ENCODE measurements around the gene MARS1.
"Not testable (repeated sequence)": the region's sequence is repeated elsewhere in the genome, so short reads cannot be mapped to it uniquely, and the experiment has no call there.

The MARS1 gene

DNA sequence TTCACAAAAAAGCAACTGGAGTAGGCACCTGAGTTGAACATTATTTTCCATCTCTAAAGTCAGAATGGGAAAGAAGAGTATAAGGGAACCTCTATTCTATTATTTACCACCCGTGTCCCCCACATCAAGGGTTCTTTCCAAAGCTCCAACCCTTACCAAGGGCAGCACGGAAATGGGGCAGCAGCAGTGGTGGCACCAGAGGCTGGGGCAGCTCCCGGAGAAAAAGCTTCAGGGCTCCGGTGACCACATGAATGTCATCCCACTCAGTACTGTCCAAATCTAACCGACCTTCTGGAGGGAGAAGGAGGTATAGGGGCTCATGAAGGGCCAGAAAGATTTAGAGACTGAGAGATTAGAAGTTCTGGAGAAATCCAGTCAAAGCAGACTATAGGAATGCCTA is 14.0 kb upstream of the MARS1 start:
- DNase-seq, result no peak

DNA sequence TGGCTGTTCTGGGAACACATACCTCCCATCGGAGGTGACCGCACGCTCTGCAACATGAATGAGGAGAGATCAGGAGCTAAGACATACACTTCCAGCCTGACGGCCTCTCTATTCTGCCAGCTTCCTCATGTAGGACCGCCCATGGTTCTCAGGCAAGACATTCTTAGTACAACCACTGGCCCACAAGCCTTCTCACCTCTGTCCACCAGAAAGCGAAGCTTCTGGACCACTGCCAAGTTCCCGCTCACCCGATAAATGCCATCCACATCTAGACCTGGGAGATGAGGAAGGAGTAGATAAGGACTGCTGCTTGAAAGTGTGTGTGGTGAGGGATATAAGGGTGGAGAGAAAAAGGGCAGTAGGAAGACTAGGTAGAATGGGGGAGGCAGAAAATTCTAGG is 13.4 kb upstream of the MARS1 start:
- no peak for DNase-seq

DNA sequence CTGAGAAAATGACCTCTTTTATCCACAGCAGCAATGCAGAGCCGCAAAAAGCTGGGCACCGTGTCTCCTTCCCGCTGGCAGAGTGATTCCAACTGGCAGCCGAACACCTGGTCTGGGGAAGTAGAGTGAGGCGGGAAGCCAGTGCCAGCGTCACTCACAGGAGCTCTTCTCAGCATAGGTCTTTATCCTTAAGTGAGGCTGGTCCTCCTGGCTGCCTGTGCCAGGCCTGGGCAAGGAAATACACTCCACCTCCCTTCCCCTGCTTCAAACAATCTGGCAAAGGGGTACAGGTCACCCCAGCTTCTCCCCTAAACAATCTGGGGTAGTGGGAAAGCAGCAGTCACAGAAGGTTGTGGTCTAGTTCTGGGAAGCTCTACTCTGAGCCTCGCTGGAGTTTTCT is 13.0 kb upstream of the MARS1 start:
- no peak for DNase-seq

DNA sequence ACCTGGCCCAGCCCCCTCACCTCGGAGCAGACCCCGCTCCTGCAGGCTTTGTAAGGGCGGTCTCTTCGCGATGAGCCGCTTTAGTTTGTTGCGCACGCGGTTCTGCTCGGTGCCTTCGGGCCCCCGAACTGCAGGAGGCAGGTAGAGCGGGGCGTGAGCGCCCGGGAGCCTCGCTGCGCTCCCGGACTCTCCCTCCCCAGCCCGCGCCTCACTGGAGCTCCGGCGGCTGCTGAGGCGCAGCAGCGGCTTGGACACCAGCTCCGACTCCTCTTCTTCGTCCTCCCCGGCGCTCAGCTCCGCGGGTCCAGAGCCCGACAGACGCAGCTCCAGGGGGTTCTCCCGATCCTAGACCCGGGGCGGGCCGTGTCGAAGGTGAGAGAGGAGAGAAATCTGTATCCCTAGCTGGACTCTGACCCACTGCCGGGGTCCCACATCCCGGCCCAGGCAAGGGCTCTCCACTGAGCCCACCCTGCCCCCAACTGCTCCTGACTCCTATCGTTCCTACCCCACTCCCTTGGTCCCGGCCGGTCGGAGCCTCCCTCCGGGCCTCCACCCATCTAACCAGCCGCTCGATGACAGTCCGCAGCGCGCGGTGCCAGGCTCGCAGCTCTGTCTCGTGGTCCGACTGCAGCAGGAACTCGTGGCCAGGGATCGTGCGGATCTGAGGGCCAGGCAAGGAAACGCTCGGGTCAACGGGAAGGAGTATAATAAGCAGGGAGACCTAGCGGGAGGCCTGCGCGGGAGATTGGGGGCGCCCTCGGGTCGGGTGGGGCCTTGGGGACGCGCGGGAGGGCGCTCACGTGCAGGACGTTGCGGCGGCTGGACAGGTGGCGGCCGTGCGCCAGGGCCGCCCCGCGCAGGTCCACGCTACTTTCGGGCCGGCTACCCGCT is 12.4 kb upstream of the MARS1 start:
- no peak for DNase-seq

DNA sequence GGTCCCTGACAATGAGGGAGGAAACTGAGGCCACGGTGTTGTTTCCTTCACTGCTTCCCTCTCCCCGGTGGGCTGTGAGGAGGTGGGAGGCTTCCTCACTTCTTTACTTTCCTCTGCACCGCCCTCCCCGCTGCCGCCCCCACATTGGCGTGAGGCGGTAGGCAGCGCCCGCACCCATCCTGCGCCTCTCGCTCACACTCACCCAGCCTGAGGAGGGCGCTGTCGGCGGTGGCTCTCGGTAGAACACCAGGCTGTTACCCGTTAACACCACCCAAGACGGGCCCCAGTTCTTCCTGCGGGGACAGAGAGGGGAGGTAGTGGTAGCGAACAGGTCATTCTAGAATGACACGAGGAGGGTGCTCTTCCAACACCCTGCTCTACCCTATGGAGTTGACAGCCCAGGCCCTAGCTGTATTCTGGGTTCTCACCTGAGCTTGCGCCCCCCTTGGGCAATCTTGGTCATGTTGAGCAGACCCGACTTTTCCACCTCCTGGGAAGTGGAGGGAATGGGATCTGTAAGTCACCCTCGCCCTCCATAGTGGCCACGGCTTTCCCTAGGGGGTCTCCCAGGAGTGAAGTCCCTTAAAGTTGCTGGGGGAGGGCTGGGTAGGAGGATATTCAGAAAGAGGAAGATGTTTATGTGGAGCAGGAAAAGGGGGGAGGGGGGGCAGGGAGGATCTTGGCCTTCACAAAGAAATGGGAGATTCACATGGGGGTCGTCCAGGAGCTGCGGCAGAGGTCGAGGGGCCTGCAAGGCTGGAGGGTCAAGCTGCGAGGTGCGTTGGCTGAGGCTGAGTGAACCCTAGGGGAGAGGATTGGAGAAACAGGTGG is 11.5 kb upstream of the MARS1 start:
- peak; percentile 43 for DNase-seq

DNA sequence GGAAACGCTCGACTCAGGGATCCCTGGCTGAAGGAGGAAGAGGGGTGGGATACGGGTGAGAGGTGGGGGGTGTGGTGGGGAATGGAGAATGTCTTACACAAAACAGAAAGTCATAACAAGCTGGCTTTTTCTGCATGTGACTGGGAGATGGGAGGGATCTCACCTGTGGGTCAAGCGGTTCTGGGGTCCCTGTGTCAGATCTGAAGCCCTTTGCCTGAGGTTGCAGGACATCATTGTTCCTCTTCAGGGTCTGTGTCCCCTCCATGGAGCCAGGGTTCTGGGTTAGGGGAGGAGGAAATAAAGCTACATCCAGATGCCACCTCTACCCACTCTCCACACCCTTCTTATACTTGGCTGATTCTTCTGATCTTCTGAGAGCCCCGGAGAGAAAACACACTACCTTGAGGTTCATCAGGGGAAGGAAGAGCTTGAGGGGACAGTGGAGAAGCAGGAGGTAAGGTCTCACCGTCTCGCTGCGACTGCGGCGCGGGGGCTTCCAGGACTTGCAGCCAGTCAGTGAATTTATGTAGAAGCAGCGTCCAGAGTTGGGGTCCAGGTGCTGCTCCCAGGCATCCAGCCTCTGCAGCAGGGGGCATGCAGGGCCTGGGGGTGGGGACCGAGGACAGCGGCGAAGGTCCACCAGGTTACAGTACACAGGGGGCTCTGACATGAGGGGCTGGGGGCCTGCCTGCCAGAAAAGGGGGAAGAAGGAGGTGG is 10.7 kb upstream of the MARS1 start:
- no peak for DNase-seq

DNA sequence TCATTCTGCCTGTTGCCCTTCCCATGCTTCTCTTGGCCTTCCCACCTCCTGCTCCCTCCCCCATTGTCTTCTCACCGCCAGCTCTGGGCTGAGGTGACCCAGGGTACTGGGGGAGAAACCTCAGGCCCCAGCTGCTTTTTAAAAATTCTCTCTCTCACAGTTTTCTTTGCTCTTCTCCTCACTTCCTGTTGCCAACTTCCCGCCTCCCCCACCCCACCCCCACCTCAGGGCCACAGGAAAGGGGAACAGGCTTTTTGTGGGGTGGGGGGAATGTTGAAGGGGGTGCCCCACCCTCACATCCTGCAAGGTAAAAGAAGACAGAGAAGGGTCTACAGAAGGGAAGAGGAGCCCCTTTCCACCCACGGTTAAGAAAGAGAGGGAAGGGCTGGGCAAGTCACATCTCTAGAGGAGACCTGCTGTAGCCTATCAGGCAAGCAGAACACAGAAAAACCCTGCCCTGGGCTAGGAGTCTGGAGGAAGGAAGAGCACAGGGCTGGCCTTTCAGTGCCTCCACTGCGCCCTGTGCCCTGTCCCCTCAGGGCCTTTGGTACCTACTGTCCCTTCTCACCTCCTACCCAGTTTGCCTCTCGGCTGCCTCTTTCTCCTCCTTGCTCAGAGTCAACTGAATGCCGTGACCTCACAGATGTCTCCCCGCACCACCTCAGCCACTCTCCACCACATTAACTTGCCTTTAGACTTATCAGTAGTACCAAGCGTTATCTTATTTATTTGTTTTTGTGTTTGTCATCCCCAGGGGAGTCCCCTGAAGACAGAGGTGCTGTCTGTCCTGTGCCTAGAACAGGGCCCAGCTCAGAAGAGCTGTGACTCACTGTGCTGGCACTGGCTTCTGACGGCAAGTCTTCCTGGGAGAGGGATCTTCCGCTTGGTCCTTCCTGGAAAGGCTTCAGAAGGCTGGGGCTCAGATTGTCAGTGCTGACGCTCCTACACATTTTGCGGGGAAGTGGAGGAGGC is 9.9 kb upstream of the MARS1 start:
- no peak for DNase-seq

DNA sequence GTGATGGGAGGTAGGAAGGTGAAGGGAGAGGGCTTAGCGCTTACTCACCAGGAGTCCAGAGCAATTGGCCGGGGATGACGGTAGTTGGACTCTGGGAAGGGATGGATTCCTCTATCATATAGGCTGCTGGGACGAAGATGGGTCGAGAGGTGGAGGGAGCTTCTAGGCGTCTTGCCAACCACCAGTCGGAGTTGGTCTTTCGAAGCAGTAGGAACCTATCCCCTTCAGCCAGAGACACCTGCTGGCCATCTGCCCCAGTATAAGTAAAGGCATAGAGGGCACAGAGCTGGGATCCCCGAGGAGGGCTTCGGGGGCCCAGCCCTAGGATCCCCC is 8.9 kb upstream of the MARS1 start:
- DNase-seq, result no peak

DNA sequence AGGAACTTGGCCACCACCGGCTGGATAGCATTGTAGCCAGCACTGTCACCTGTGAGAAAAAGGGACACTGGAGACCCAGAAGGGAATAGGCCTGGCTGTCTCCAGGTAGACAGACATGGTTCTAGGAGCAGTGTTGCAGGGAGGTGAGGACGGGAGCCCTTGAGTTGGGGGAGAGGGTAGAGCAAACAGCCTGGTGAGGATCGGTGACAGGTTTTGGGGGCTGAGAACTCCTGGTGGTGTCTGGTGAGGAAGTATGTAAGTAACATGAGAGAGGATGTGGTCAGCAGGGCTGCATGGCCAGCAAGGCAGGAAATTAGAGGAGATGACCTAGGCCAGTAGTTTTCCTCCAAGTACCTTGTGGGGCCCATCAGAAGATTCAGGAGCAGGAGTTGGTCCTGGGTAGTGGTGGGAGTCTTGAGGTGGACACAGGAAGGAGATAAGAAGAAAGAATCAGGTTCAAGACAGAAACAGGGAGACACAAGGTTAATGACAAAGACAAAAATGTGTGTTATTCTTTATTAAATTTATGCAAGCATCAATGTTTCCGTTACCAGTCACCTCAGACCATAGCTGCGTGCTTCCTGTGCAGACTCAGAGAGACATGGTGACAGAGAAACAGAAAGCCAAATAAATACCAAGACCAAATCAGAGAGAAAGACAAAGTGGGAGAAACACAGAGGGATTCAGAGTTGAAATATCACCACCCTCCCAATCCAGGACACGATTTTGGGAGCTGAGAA is 8.3 kb upstream of the MARS1 start, which contains the start of gene ARHGAP9:
Gene ARHGAP9 (minus strand): TSS at position 491 of the 740 bp plus-strand sequence. CDS start 460 bp downstream, at position 31.
- no peak for DNase-seq

DNA sequence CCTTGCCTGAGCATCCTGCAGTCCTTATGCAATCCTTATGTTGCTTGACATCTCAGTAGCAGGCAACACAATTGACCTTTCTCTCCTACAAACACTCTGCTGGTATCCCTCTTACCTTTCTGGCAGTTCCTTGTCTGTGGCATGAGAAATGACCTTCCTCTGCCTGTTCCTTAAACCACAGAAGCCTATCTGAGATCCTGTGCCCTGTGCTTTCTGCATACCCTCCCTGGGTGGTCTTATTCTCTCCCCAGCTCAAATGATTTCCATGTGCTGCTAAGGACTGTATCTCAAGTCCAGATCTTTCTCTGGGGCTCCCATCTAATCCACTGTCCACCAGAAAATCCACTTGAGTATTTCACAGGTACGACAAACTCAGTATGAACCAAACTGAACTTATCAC is 6.2 kb upstream of the MARS1 start:
- no peak for DNase-seq

DNA sequence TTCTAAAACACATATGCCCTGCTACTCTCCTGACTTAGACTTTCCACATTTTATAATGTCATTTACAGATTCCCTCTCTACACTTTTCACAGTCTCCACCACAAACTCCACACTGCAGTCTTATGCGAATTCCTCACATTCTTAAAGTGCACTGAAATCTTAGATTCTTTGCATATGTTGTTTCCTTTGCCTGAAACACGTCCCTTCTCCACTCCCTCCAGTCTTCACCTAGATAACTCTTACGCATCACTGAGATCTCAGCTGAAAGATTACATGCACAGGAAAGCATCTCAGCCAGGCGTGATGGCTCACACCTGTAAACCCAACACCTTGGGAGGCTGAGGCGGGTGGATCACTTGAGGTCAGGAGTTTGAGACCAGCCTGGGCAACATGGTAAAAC is 4.4 kb upstream of the MARS1 start:
- DNase-seq, result no peak

DNA sequence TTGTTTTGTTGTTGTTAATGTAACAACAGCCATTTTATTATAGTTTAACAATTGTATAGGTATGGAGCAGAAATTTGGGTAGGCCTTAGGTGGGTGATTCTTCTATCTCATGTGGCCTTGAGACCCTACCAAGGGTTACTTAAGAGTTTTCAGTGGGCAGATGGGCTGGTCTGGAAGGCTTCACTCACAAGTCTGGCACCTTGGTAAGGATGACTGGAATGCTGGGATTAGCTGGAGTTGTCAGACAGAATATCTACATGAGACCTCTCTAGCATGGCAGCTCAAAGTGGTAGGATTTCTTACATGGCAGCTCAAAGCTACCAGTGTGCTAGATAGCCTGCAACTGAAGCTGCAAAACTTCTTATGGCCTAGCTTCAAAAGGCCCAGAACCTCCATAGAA is 2.2 kb upstream of the MARS1 start:
- DNase-seq, result no peak

DNA sequence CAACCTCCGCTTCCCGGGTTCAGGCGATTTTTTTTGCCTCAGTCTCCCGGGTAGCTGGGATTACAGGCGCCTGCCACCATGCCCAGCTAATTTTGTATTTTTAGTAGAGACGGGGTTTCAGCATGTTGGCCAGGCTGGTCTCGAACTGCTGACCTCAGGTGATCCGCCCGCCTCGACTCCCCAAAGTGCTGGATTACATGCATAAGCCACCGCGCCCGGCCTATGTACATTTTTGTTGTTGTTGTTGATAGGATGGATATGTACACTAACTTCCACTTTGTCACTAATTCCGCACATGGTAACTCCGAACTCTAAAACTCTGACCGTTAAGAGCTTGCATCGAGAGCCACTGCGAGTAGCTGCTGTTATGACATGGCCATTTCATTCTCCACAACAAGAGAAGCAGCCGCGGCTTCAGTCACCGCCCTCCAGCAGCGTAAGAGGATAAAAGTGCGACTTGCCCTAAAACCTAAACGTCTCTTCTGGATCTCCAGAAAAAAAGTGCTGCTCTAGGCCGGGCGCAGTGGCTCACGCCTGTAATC is 742 bp upstream of the MARS1 start:
- no peak for DNase-seq

DNA sequence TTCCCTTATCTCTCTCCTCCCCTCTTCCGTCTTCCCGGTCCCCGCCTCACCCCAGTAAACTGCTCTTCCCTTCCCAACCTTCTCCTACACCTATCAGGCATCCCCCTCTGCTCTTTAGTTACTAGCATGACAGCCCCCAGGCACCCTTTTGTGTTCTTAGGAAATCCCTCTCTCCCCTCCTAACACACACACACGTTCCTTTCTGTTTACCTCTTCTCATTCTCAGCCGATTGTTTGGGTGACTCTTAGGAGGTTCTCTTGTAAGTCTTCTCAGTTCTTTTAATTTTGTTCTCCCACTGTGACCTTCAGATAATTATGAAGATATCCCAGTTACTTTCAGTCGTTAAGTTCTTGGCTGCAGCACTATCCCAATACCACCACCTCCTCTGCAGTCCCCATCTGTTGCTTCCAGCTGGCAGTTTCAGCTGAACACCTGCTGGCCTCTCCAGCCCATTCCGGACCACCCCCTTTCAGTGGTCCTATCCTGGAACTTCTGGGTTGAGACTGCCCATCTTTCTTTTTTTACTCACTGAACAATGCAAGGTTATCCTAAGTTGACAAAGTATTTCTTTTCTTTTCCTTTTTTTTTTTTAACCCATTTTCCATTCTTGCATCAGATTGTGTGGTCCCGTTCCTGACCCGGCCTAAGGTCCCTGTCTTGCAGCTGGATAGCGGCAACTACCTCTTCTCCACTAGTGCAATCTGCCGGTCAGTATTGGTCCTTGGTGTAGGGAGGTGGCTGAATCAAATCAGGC is 711 bp downstream of the MARS1 start:
- no peak for DNase-seq

DNA sequence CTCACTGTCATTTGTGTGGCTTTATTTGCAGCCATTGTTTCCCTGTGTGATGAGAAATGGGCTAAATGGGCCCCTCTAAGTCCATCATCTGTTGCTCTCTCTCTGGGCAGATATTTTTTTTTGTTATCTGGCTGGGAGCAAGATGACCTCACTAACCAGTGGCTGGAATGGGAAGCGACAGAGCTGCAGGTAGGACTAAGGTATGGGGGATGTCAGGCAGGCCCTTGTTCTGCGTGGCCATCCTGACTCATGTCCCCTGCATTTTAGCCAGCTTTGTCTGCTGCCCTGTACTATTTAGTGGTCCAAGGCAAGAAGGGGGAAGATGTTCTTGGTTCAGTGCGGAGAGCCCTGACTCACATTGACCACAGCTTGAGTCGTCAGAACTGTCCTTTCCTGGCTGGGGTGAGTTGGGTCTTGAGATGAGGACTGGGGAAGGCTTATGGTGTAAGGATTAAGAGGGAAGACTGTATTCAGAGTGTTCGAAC is 1.3 kb downstream of the MARS1 start:
- DNase-seq, result no peak

DNA sequence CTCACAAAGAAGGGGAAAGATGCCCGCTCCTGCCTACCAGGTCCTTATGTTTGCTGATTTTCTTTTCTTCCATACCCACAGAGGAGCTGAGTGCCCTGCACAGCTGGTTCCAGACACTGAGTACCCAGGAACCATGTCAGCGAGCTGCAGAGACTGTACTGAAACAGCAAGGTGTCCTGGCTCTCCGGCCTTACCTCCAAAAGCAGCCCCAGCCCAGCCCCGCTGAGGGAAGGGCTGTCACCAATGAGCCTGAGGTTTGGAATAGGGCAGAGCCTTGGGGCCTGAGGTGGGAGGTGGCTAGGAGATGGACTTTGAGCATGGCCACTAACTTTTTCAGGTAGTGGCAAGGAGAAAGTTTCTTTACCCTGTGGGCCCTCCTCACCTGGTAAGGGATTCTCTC is 2.3 kb downstream of the MARS1 start:
- DNase-seq, result no peak

DNA sequence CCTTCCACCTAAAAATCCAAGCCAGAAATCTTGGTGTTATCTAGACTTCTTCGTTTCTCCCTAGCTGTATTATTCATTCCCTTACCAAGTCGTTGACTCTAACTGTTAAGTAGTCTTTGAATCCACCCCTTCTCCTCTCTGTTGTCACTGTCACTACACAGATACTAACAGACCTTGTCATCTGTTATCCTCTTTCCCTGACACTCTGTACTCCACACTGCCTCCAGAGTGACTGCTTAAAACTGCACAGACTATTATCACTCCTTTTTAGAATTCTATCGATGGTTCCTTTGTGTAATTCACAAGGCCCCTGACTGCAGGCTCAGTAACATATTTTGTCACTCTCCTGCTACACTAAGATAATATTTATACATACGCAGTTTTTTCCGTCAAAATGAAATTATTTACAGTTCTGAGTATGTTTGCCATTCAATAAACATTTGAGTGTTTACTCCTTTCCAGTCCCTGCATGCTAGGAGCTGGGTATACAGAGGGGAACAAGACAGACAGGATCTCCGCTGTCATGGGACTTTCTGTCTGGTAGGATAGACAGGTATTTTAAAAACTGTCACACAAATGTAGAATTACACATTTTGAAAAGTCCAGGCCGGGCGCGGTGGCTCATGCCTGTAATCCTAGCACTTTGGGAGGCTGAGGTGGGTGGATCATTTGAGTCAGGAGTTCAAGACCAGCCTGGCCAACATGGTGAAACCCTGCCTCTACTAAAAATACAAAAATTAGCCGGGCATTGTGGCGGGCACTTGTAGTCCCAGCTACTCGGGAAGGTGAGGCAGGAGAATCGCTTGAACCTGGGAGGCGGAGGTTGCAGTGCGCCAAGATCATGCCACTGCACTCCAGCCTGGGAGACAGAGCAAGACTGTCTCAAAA is 3.8 kb downstream of the MARS1 start:
- no peak for DNase-seq

DNA sequence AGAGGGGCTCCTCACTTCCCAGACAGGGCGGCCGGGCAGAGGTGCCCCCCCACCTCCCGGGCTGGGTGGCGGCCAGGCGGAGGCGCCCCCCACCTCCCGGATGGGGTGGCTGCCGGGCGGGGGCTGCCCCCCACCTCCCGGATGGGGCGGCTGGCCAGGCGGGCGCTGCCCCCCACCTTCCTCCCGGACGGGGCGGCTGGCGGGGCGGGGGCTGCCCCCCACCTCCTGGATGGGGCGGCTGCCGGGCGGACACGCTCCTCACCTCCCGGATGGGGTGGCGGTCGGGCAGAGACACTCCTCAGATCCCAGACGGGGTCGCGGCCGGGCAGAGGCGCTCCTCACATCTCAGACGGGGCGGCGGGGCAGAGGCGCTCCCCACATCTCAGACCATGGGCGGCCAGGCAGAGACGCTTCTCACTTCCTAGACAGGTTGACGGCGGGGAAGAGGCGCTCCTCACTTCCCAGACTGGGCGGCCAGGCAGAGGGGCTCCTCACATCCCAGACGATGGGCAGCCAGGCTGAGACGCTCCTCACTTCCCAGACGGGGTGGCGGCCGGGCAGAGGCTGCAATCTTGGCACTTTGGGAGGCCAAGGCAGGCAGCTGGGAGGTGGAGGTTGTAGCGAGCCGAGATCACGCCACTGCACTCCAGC is 7.3 kb downstream of the MARS1 start:
- not testable (repeated sequence) for DNase-seq

DNA sequence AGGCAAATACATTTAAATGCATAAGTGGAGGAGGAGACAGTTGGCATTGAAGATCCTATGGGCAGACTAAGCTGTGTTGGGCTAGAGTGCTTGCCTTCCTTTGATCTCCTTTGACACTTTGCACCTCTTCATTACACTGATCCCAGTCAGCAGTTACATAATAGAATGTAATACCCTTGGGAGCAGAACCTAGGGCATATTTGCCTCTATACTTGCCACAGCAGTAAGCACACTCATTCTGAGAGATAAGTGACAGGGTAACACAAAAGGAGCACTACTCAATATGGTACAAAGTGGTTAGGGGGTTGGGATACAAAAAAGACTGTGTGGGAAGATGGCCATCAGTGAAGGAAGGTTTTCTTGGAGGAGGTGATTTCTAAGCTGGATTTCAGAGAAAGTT is 9.0 kb downstream of the MARS1 start:
- no peak for DNase-seq
